ENCODE data around the gene HM13. TPM values are rescaled to one million over a fixed set of nuclear protein-coding genes. Genes with fewer than 3 reads are reported as not detected.

The HM13 gene
- total and polyA plus RNA-seq, 2 donors (not counting 3 experiments of a cell fraction or from before 2014, with no cell fraction given), result 211 to 218 TPM

- Histone ChIP-seq H3K27ac (ENCODE audit: insufficient read depth, low read depth, low read length) (peak overlapping the region; percentile 100), H4K20me1 (replicated peaks; ENCODE audit: control insufficient read depth, extremely low read depth, insufficient read depth, low read length) (no peaks in the 10 kb centered on the region), H3K4me1 (ENCODE audit: control insufficient read depth, extremely low read depth, insufficient read depth, low read length) (peaks cover 31% of the 10 kb centered on the region), H3K9me3 (replicated peaks; ENCODE audit: control insufficient read depth, insufficient read depth, low read length) (no peaks in the 10 kb centered on the region), H3K4me2 (ENCODE audit: insufficient read depth, low read length) (peak overlapping the region; percentile 7), H3K79me2 (ENCODE audit: control insufficient read depth, insufficient read depth, low read length) (peaks cover 26% of the 10 kb centered on the region), H2AFZ (ENCODE audit: low read depth, low read length) (peak overlapping the region; percentile 50), H3K4me3 (replicated peaks in 1 of 3; ENCODE audit: insufficient read depth in 1 of 3, low read depth in 1 of 3, low read length in 3 of 3) (no peak overlapping the region), H3K9me1 (replicated peaks; ENCODE audit: control insufficient read depth, extremely low read depth, insufficient read depth, low read length) (no peaks in the 10 kb centered on the region), H3K9ac (replicated peaks; ENCODE audit: extremely low read depth, insufficient read depth, low read length) (peak overlapping the region; percentile 28), H3K36me3 (ENCODE audit: control insufficient read depth in 2 of 2, extremely low read depth in 1 of 2, insufficient read depth in 2 of 2, low read length in 2 of 2) (no peaks in the 10 kb centered on the region), H3K27me3 (ENCODE audit: control insufficient read depth in 2 of 2, insufficient read depth in 2 of 2, low read length in 2 of 2) (no peaks in the 10 kb centered on the region)
- POLR2A ChIA-PET, result interaction anchor here (0.6 kb wide), 1 partner anchor 8 kb away, joined by 4 read pairs; no protein-coding TSS in a partner anchor
- dilution Hi-C loops (cut with MboI; ENCODE audit: extremely low pct_ligation_motif_present, low sequenced_read_pairs), result no loop called here
- intact Hi-C loops (cut with micrococcal nuclease), result no loop called here
- CTCF ChIA-PET, result interaction anchor here (3.2 to 12.8 kb wide), 2 partner anchors 10 to 37 kb away, joined by 20 to 1817 read pairs; no protein-coding TSS in a partner anchor
- no peak for TF ChIP-seq FOS (IDR thresholded peaks at IDR 0.05; ENCODE audit: borderline replicate concordance, insufficient read depth, low read length)
- TF ChIP-seq, protein P1, sequence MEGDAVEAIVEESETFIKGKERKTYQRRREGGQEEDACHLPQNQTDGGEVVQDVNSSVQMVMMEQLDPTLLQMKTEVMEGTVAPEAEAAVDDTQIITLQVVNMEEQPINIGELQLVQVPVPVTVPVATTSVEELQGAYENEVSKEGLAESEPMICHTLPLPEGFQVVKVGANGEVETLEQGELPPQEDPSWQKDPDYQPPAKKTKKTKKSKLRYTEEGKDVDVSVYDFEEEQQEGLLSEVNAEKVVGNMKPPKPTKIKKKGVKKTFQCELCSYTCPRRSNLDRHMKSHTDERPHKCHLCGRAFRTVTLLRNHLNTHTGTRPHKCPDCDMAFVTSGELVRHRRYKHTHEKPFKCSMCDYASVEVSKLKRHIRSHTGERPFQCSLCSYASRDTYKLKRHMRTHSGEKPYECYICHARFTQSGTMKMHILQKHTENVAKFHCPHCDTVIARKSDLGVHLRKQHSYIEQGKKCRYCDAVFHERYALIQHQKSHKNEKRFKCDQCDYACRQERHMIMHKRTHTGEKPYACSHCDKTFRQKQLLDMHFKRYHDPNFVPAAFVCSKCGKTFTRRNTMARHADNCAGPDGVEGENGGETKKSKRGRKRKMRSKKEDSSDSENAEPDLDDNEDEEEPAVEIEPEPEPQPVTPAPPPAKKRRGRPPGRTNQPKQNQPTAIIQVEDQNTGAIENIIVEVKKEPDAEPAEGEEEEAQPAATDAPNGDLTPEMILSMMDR (IDR thresholded peaks at IDR 0.05; ENCODE audit: extremely low read depth in 1 of 2, insufficient read depth in 1 of 2, low read depth in 1 of 2, low read length in 2 of 2), result no peak
- TF ChIP-seq JUN (IDR thresholded peaks at IDR 0.05; ENCODE audit: borderline replicate concordance, insufficient read depth, insufficient read length, low read depth), result no peak
- no peak for TF ChIP-seq EZH2 (IDR thresholded peaks at IDR 0.05; ENCODE audit: borderline replicate concordance, low read depth, low read length, severe bottlenecking)
- no peak for TF ChIP-seq MYC (IDR thresholded peaks at IDR 0.05; ENCODE audit: low read depth, low read length)
- TF ChIP-seq MAX (IDR thresholded peaks at IDR 0.05; ENCODE audit: insufficient read depth, insufficient read length), result no peak
- TF ChIP-seq POLR2A (IDR thresholded peaks at IDR 0.05; ENCODE audit: low read depth, low read length), result no peak
- TF ChIP-seq POLR2AphosphoS5 (IDR thresholded peaks at IDR 0.05; ENCODE audit: insufficient read depth, low read depth, low read length), result no peak
- TF ChIP-seq GATA2 (IDR thresholded peaks at IDR 0.05; ENCODE audit: insufficient read depth, insufficient read length, low read depth, low read length), result no peak
- BruUV-seq (replicated peaks), result no TSS peak
- no peak for FAIRE-seq
- DNase-seq (ENCODE audit: low read depth, low spot score), result no peak
Measured at GRCh38 chr20:31602431-31602778, 88.2 kb downstream of the HM13 start.

All from endothelial cell of umbilical vein (primary cell).